SK-N-SH (cell line): ENCODE results near the gene XPR1. TPM values are rescaled to one million over a fixed set of nuclear protein-coding genes. Genes with fewer than 3 reads are reported as not detected.
A peak's percentile ranks its signal among the peaks of the same experiment; 100 is the strongest.

Source experiments
- CTCF ChIA-PET: fragments of 300-600, 350-600 bp; formaldehyde crosslinking; extraction: SDS; loops from one replicate; lab custom pipeline; 2021; lab: Yijun Ruan, JAX
- POLR2A ChIA-PET: fragments of 350-600 bp; sonication (Branson Sonifier 250); formaldehyde crosslinking; extraction: SDS; loops from one replicate; lab custom pipeline; 2020; ENCODE audit warnings: antibody characterized with exemption, inconsistent platforms; lab: Yijun Ruan, JAX
- DNase-seq: peaks from one replicate; pipeline ENCODE4 v3.0.0; 2012
- H2AFZ ChIP-seq: fragments of 200-600 bp; sonication (generic); 2 replicates; pipeline ENCODE4 v1.8.1; 2016; ENCODE audit warnings: antibody characterized with exemption, mild to moderate bottlenecking, low read depth
- H3F3A ChIP-seq: fragments of 200-600 bp; sonication (generic); replicated peaks from 2 replicates; pipeline ENCODE3; 2016; ENCODE audit warnings: antibody characterized with exemption, mild to moderate bottlenecking; ENCODE audit not compliant: insufficient read depth
- H3K27ac ChIP-seq, 2 experiments: fragments of 200-500 bp in 1 of 2; fragments of 200-600 bp in 1 of 2; sonication (Bioruptor generic) in 1 of 2; sonication (generic), shearing (Covaris generic) in 1 of 2; 2 replicates each; pipeline versions ENCODE4 v1.5.1 to v1.6.1; 2014 to 2016; ENCODE audit warnings: low read depth in 2 of 2, inconsistent platforms in 1 of 2, low read length in 1 of 2, mild to moderate bottlenecking in 1 of 2, mixed read lengths in 1 of 2
- H3K27me3 ChIP-seq: fragments of 200-600 bp; sonication (generic), shearing (Covaris generic); 2 replicates; pipeline ENCODE4 v1.6.1; 2016; ENCODE audit warnings: mixed run types; ENCODE audit not compliant: insufficient read depth
- H3K36me3 ChIP-seq, 2 experiments: fragments of 200-500 bp in 1 of 2; fragments of 200-600 bp in 1 of 2; sonication (Bioruptor generic) in 1 of 2; sonication (generic) in 1 of 2; replicated peaks in 1 of 2; 2 replicates each; pipeline versions ENCODE3 to v1.5.1; 2014 to 2016; ENCODE audit warnings: low read length in 1 of 2, mild to moderate bottlenecking in 1 of 2; ENCODE audit not compliant: insufficient read depth in 2 of 2, control insufficient read depth in 1 of 2
- H3K4me1 ChIP-seq, 2 experiments: fragments of 200-500 bp in 1 of 2; fragments of 200-600 bp in 1 of 2; sonication (Bioruptor generic) in 1 of 2; sonication (generic), shearing (Covaris generic) in 1 of 2; 2 replicates each; pipeline versions ENCODE4 v1.5.1 to v1.6.1; 2014 to 2016; ENCODE audit warnings: low read depth in 1 of 2, low read length in 1 of 2, mixed run types in 1 of 2; ENCODE audit not compliant: insufficient read depth in 2 of 2, control insufficient read depth in 1 of 2
- H3K4me2 ChIP-seq: fragments of 200-600 bp; sonication (generic), shearing (Covaris generic); 2 replicates; pipeline ENCODE4 v1.6.1; 2017; ENCODE audit warnings: mixed run types
- H3K4me3 ChIP-seq, 2 experiments: fragments of 200-500 bp in 1 of 2; fragments of 200-600 bp in 1 of 2; sonication (Bioruptor generic) in 1 of 2; sonication (generic), shearing (Covaris generic) in 1 of 2; 2 replicates each; pipeline versions ENCODE4 v1.5.1 to v1.8.1; 2014 to 2016; ENCODE audit warnings: low read depth in 2 of 2, inconsistent platforms in 1 of 2, low read length in 1 of 2, mild to moderate bottlenecking in 1 of 2, mixed read lengths in 1 of 2, moderate library complexity in 1 of 2
- H3K79me2 ChIP-seq: fragments of 200-600 bp; sonication (generic); 2 replicates; pipeline ENCODE4 v1.8.1; 2017; ENCODE audit warnings: mild to moderate bottlenecking; ENCODE audit not compliant: insufficient read depth
- H3K9ac ChIP-seq: fragments of 200-600 bp; sonication (generic); 2 replicates; pipeline ENCODE4 v1.6.1; 2017; ENCODE audit warnings: mixed run types
- H3K9me2 ChIP-seq: fragments of 200-600 bp; sonication (generic); 2 replicates; pipeline ENCODE4 v1.6.1; 2017; ENCODE audit warnings: mixed run types
- H3K9me3 ChIP-seq: fragments of 200-600 bp; sonication (generic); 2 replicates; pipeline ENCODE4 v1.6.1; 2017; ENCODE audit warnings: mixed run types, mild to moderate bottlenecking, moderate library complexity
- H4K20me1 ChIP-seq: fragments of 200-600 bp; sonication (generic); 2 replicates; pipeline ENCODE4 v1.6.1; 2017; ENCODE audit warnings: mild to moderate bottlenecking, mixed run types; ENCODE audit not compliant: insufficient read depth
- FOXJ3 ChIP-seq: sonication (generic); formaldehyde crosslinking; IDR thresholded peaks from 2 replicates; pipeline ENCODE4 v1.5.1; 2020; ENCODE audit warnings: mild to moderate bottlenecking, missing genetic modification reagents
- GABPA ChIP-seq: IDR thresholded peaks from 2 replicates; pipeline ENCODE4 v1.4.0; 2012; ENCODE audit warnings: low read depth, mild to moderate bottlenecking
- GATA2 ChIP-seq: sonication (generic); formaldehyde crosslinking; IDR thresholded peaks from 2 replicates; pipeline ENCODE4 v1.5.0; 2020; ENCODE audit warnings: mild to moderate bottlenecking, missing genetic modification reagents
- IRF3 ChIP-seq: fragments of 150-350 bp; IDR thresholded peaks from 2 replicates; pipeline ENCODE4 v1.6.1; 2016; ENCODE audit warnings: mild to moderate bottlenecking, low read depth, low read length
- MAX ChIP-seq: IDR thresholded peaks from 2 replicates; pipeline ENCODE4 v1.4.0; 2012; ENCODE audit warnings: low read depth
- MEF2A ChIP-seq: IDR thresholded peaks from 2 replicates; pipeline ENCODE4 v1.4.0; 2012; ENCODE audit warnings: low read depth, borderline replicate concordance
- NRF1 ChIP-seq: IDR thresholded peaks from 2 replicates; pipeline ENCODE4 v1.6.1; 2012; ENCODE audit warnings: low read depth, mild to moderate bottlenecking, low read length
- PBX3 ChIP-seq: IDR thresholded peaks from 2 replicates; pipeline ENCODE4; 2012
- POLR2AphosphoS5 ChIP-seq: IDR thresholded peaks from 2 replicates; pipeline ENCODE4 v1.6.1; 2012; ENCODE audit warnings: low read depth, low read length
- REST ChIP-seq: IDR thresholded peaks from 2 replicates; pipeline ENCODE4 v1.6.1; 2012; ENCODE audit warnings: mild to moderate bottlenecking, low read depth, low read length, moderate library complexity
- RFX5 ChIP-seq: IDR thresholded peaks from 2 replicates; pipeline ENCODE4 v1.6.1; 2012; ENCODE audit warnings: mild to moderate bottlenecking, improper control_type of control experiment, low read length
- SIN3A ChIP-seq: IDR thresholded peaks from 2 replicates; pipeline ENCODE4 v1.6.1; 2012; ENCODE audit warnings: low read depth, mild to moderate bottlenecking, low read length, moderate library complexity, borderline replicate concordance
- TCF12 ChIP-seq: IDR thresholded peaks from 2 replicates; pipeline ENCODE4 v1.4.0; 2012
- WGBS: methylation state at CpG from one replicate; pipeline ENCODE4 v1.1.6; 2017; ENCODE audit warnings: low lambda C conversion rate; 5-methylcytosine and 5-hydroxymethylcytosine counted together
- polyA plus RNA-seq, 3 experiments: library from polyadenylated mRNA; depleted of rRNA; stranded (reverse); fragments of >200 nt; gene quantifications; 2 replicates each; pipeline ENCODE4 v1.2.3, GENCODE V29; 2012

XPR1 gene
- polyA plus RNA-seq, 1 of the 3 experiments (the other 2 are of a cell fraction): 7.9 TPM

GRCh38 chr1:180601512-180601911, 30.3 kb upstream of the XPR1 start:
- no peak overlapping the region for H3K9ac ChIP-seq
- H3K79me2 ChIP-seq: no peaks in the 10 kb centered on the region
- no peak overlapping the region for H3K4me2 ChIP-seq
- no peak for DNase-seq
- TF ChIP-seq IRF3 (no peak), GATA2 (CRISPR knock-in tag) (no peak), GABPA (no peak), FOXJ3 (CRISPR knock-in tag) (no peak), NRF1 (no peak), REST (no peak), MEF2A (no peak)
- no peak overlapping the region for H3K4me3 ChIP-seq
- H3K27ac ChIP-seq: no peak overlapping the region
- peaks cover 0 to 22% of the 10 kb centered on the region in 2 experiments; a peak in 2 of 4 replicates for H3K4me1 ChIP-seq
- H3F3A ChIP-seq: no peaks in the 10 kb centered on the region
- CTCF ChIA-PET: no interaction called here
- H3K27me3 ChIP-seq: no peaks in the 10 kb centered on the region
- WGBS: 57% methylated on average over 1 of the region's 1 CpG
- no peaks in the 10 kb centered on the region for H4K20me1 ChIP-seq
- H3K36me3 ChIP-seq: no peaks in the 10 kb centered on the region
- H2AFZ ChIP-seq: no peak overlapping the region
- no peaks in the 10 kb centered on the region for H3K9me2 ChIP-seq
- POLR2A ChIA-PET: no interaction called here
- H3K9me3 ChIP-seq: no peaks in the 10 kb centered on the region

- Histone ChIP-seq H3K27me3 (no peaks in the 10 kb centered on the region), H3K9me3 (no peaks in the 10 kb centered on the region), H3K4me3 (no peak overlapping the region), H3F3A (no peaks in the 10 kb centered on the region), H3K79me2 (no peaks in the 10 kb centered on the region), H3K9ac (no peak overlapping the region), H3K9me2 (no peaks in the 10 kb centered on the region), H3K4me1 (peaks cover 0 to 12% of the 10 kb centered on the region in 2 experiments; a peak in 2 of 4 replicates), H3K27ac (no peak overlapping the region), H4K20me1 (no peaks in the 10 kb centered on the region), H3K36me3 (no peaks in the 10 kb centered on the region), H2AFZ (no peak overlapping the region), H3K4me2 (no peak overlapping the region)
- POLR2A ChIA-PET: no interaction called here
- WGBS: 92% methylated on average over 5 of the region's 6 CpGs
- no peak for DNase-seq
- CTCF ChIA-PET: no interaction called here
- no peak for TF ChIP-seq RFX5
- no peak for TF ChIP-seq POLR2AphosphoS5
- 0 out of 2 replicates have a peak, but pooled peaks have one; percentile 27 for TF ChIP-seq GATA2 (CRISPR knock-in tag)
- no peak for TF ChIP-seq SIN3A
- no peak for TF ChIP-seq MAX
- no peak for TF ChIP-seq TCF12
- no peak for TF ChIP-seq PBX3
Observed at GRCh38 chr1:180603223-180603849, 28.5 kb upstream of the XPR1 start.
